Stimulated activated naive CD8-positive, alpha-beta T cell treated with anti-CD3 and anti-CD28 coated beads, Interleukin-15, amount 100 ng/mL, for 72 hours (primary cell): ENCODE results near the gene SNAPC4.

ENCODE experiments used
- ATAC-seq: fragments of 150-1000 bp; cut with Tn5 transposase; 2 replicates; pipeline ENCODE4 v1.10.0; 2021; ENCODE audit warnings: mild to moderate bottlenecking, moderate library complexity
- DNase-seq, 2 donors: peaks; one replicate each; pipeline ENCODE4 v3.0.0; 2021 to 2022
- H3K27ac Mint-ChIP-seq, 2 donors: one replicate each; pipeline ENCODE4 v1.8.0; 2022; ENCODE audit warnings: mild to moderate bottlenecking in 2 of 2, mixed read lengths in 2 of 2, moderate library complexity in 2 of 2
- H3K27me3 Mint-ChIP-seq: one replicate; pipeline ENCODE4 v1.8.0; 2022; ENCODE audit warnings: mixed read lengths
- H3K4me1 Mint-ChIP-seq: one replicate; pipeline ENCODE4 v1.8.0; 2022; ENCODE audit warnings: mild to moderate bottlenecking, mixed read lengths
- H3K4me3 Mint-ChIP-seq, 2 donors: one replicate each; pipeline ENCODE4 v1.8.0; 2022; ENCODE audit warnings: mild to moderate bottlenecking in 2 of 2, mixed read lengths in 2 of 2, moderate library complexity in 1 of 2
- H3K9me3 Mint-ChIP-seq, 2 donors: one replicate each; pipeline ENCODE4 v1.8.0; 2022; ENCODE audit warnings: mixed read lengths in 2 of 2

The SNAPC4 gene, protein sequence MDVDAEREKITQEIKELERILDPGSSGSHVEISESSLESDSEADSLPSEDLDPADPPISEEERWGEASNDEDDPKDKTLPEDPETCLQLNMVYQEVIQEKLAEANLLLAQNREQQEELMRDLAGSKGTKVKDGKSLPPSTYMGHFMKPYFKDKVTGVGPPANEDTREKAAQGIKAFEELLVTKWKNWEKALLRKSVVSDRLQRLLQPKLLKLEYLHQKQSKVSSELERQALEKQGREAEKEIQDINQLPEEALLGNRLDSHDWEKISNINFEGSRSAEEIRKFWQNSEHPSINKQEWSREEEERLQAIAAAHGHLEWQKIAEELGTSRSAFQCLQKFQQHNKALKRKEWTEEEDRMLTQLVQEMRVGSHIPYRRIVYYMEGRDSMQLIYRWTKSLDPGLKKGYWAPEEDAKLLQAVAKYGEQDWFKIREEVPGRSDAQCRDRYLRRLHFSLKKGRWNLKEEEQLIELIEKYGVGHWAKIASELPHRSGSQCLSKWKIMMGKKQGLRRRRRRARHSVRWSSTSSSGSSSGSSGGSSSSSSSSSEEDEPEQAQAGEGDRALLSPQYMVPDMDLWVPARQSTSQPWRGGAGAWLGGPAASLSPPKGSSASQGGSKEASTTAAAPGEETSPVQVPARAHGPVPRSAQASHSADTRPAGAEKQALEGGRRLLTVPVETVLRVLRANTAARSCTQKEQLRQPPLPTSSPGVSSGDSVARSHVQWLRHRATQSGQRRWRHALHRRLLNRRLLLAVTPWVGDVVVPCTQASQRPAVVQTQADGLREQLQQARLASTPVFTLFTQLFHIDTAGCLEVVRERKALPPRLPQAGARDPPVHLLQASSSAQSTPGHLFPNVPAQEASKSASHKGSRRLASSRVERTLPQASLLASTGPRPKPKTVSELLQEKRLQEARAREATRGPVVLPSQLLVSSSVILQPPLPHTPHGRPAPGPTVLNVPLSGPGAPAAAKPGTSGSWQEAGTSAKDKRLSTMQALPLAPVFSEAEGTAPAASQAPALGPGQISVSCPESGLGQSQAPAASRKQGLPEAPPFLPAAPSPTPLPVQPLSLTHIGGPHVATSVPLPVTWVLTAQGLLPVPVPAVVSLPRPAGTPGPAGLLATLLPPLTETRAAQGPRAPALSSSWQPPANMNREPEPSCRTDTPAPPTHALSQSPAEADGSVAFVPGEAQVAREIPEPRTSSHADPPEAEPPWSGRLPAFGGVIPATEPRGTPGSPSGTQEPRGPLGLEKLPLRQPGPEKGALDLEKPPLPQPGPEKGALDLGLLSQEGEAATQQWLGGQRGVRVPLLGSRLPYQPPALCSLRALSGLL (N-terminal part only)

GRCh38 chr9:136400038-136400834 lies at the start of gene SNAPC4:
TSS of gene SNAPC4 (minus strand) at chr9:136400170. CDS start at chr9:136398428, 1,742 bp downstream.
- peak; percentile 71 for ATAC-seq
- Mint-ChIP-seq H3K27me3 (no peaks in the 10 kb centered on the region), H3K9me3 (no peaks in the 10 kb centered on the region), H3K27ac (peak within 1 kb of the TSS; percentile 87 to 88), H3K4me3 (peak within 1 kb of the TSS; percentile 91 to 93), H3K4me1 (peaks cover 71% of the 10 kb centered on the region)
- DNase-seq, result peak; percentile 88

DNA sequence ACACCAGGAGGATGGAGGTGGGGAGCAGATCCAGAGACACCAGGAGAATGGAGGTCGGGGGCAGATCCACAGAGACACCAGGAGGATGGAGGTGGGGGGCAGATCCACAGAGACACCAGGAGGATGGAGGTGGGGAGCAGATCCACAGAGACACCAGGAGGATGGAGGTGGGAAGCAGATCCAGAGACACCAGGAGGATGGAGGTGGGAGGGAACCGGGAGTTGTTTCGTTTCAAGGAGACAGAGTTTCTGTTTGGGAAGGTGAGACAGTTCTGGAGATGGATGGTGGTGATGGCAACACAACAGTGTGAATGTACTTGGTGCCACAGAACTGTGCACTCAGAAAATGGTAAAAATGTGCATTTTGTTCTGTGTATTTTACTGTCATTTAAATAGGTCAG lies 48.7 kb upstream of the SNAPC4 start:
- no peak for DNase-seq
- Mint-ChIP-seq H3K27ac (no peak overlapping the region), H3K27me3 (no peaks in the 10 kb centered on the region), H3K4me1 (peaks cover 6% of the 10 kb centered on the region), H3K4me3 (no peak overlapping the region), H3K9me3 (no peaks in the 10 kb centered on the region)
- no peak for ATAC-seq

DNA sequence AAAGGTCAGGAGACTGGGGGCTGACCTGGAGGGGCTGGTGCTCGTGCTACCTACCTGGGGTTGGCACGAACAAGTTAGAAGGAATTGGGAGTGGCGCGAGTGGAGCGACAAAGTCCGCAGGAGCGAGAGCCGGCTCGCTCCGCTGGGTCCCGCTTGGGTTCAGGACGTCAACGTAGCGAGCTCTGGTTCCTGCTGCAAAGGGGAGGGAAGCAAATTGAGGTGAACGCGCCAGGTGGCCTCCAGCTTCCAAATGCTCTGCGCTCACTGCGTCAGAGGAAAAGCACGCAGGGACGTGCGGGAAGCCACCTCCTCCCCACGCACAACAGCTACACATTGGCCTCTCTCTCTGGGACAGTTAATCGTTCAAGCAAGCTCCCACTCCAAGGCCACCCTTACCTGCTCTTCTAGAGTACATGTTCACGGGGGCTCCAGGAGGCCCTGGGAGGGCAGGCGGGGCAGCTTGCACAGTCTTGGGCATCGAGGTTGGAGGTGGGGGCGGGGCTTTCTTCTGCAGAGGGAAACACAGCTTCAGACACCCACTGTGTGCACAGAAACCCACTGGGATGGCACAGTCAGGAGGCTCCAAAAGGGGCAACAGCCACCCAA lies 47.3 kb upstream of the SNAPC4 start:
- Mint-ChIP-seq H3K4me1 (peaks cover 8% of the 10 kb centered on the region), H3K27ac (peak overlapping the region in 1 of 2 donors; percentile 61), H3K9me3 (no peaks in the 10 kb centered on the region), H3K27me3 (no peaks in the 10 kb centered on the region), H3K4me3 (no peak overlapping the region)
- DNase-seq (no peak), ATAC-seq (no peak)

DNA sequence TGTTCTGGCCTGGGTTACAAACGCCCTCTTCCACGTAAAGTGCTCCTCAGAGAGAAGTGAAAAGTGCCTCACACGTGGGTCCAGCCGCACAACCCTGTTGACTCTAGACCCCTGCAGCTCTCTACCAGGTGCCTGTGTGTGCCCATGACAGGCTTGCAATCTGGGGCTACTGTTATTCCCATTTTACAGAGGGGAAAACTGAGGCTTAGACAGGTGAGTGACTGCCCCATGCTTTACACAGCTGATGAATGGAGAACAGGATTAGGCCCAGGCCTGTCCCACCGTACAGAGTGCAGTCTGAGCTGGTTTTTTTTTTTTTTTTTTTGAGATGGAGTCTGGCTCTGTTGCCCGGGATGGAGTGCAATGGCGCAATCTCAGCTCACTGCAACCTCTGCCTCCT lies 45.8 kb upstream of the SNAPC4 start:
- no peak for DNase-seq
- Mint-ChIP-seq H3K4me3 (no peak overlapping the region), H3K27me3 (no peaks in the 10 kb centered on the region), H3K27ac (peak overlapping the region in 1 of 2 donors; percentile 67), H3K4me1 (peaks cover 8% of the 10 kb centered on the region), H3K9me3 (no peaks in the 10 kb centered on the region)
- no peak for ATAC-seq

DNA sequence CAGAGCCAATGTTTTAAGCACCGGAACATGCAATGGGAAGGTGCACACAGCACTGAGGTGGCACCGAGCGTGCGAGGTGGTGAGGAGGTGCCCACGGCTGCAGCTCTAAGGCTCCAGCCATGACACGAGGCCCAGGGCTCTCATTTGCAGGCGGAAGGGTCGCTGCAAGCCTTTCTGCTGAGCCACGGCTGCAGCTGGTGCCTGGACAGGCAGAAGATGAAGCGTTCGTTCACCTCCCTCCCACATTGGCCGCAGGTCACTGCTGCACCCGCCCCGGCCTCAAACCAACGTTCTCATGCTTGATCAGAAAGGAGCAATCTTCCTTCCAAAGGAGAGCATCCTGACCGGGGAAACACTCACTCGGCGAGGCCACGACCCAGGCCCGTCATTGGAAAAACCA lies 44.1 kb upstream of the SNAPC4 start:
- H3K4me3 Mint-ChIP-seq, result no peak overlapping the region
- ATAC-seq, result no peak
- peaks cover 8% of the 10 kb centered on the region for H3K4me1 Mint-ChIP-seq
- H3K9me3 Mint-ChIP-seq, result no peaks in the 10 kb centered on the region
- peak overlapping the region in 1 of 2 donors; percentile 14 for H3K27ac Mint-ChIP-seq
- no peaks in the 10 kb centered on the region for H3K27me3 Mint-ChIP-seq
- no peak for DNase-seq

- Mint-ChIP-seq H3K4me3 (no peak overlapping the region), H3K27me3 (no peaks in the 10 kb centered on the region), H3K4me1 (peaks cover 8% of the 10 kb centered on the region), H3K9me3 (no peaks in the 10 kb centered on the region), H3K27ac (peak overlapping the region in 1 of 2 donors; percentile 14)
- ATAC-seq (no peak), DNase-seq (no peak)
Measured at GRCh38 chr9:136443687-136444086, 43.7 kb upstream of the SNAPC4 start.

DNA sequence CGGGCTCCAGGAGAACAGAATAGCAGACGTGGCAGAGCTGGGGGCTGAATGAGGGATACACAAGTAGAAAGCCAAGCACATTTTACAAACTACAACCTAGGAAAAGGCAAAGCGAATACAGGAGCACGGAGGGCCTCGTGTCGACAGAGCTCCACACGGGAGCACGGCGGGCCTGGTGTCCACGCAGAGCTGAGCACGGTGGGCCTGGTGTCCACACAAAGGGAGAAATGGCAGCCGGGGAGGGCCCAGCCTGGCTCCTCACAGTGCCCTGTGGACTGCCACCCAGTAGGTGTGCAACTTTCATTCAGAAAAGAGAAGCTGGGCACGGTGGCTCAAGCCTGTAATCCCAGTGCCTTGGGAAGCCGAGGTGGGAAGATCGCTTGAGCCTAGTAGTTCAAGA lies 43.1 kb upstream of the SNAPC4 start:
- no peak for DNase-seq
- Mint-ChIP-seq H3K9me3 (no peaks in the 10 kb centered on the region), H3K4me3 (no peak overlapping the region), H3K27ac (peak overlapping the region in 1 of 2 donors; percentile 31), H3K4me1 (peaks cover 12% of the 10 kb centered on the region), H3K27me3 (no peaks in the 10 kb centered on the region)
- ATAC-seq, result no peak

- no peaks in the 10 kb centered on the region for H3K27me3 Mint-ChIP-seq
- H3K27ac Mint-ChIP-seq, result peak overlapping the region in 1 of 2 donors; percentile 33
- H3K4me1 Mint-ChIP-seq, result peaks cover 20% of the 10 kb centered on the region
- DNase-seq (no peak), ATAC-seq (no peak)
- peak overlapping the region in 1 of 2 donors; percentile 15 for H3K4me3 Mint-ChIP-seq
- H3K9me3 Mint-ChIP-seq, result no peaks in the 10 kb centered on the region
Measured at GRCh38 chr9:136442265-136442664, 42.3 kb upstream of the SNAPC4 start.

- no peak overlapping the region for H3K27ac Mint-ChIP-seq
- H3K4me3 Mint-ChIP-seq, result no peak overlapping the region
- ATAC-seq (no peak), DNase-seq (no peak)
- H3K9me3 Mint-ChIP-seq, result no peaks in the 10 kb centered on the region
- H3K4me1 Mint-ChIP-seq, result peaks cover 25% of the 10 kb centered on the region
- no peaks in the 10 kb centered on the region for H3K27me3 Mint-ChIP-seq
Measured at GRCh38 chr9:136441681-136442245, 41.8 kb upstream of the SNAPC4 start.

- Mint-ChIP-seq H3K9me3 (no peaks in the 10 kb centered on the region), H3K4me1 (peaks cover 30% of the 10 kb centered on the region), H3K27me3 (no peaks in the 10 kb centered on the region), H3K27ac (no peak overlapping the region), H3K4me3 (no peak overlapping the region)
- no peak for ATAC-seq
- no peak for DNase-seq
Measured at GRCh38 chr9:136441191-136441680, 41.3 kb upstream of the SNAPC4 start.

DNA sequence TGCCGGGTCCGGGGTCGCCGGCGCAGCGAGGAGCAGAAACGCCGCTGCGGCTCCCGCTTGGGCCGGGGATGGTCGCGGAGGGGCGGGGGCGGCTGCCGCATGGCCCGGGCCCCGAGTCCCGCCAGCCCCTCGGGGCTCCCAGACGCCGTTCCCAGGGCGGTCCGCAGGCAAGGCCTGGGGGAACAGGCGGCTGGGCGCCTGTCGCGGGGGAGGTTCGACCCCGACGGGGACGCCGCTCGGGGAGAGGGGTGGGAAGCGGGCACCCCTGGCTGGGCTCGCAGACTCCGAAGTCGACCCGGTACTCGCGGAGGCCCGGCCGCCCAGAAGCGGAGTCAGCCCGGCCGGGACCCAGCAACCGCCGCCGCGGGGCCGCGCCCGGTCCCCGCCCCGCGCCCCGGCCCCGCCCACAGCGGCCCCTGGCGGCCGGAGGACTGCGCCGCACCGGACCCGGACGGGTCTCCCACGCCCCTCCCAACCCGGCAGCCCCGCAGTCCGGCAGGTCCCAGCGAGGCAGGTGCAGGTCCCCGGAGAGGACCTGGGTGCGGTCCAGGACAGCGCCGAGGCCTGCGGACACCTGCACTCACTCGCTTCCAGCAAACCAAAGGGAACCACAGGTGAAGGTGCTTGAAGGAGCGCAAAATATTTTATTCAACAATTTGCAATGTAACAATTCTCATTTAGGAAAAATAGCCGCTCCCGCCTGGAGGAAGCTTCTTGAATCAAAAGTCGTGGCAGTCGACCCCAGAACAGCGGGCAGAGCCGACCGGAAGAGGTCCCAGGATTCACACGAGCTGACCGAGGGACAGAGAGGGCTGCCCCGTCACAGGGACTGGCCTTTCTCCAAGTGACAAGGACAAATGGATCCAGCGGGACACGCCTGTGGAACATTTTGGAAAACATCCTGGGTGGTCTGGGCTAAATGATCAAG lies 39.8 kb upstream of the SNAPC4 start, which contains the start of gene INPP5E:
Gene INPP5E, minus strand, starts transcription at position 365 of the 928 bp plus-strand sequence. CDS start 426 bp downstream, outside the sequence.
- ATAC-seq (peak; percentile 84), DNase-seq (peak; percentile 81 to 91)
- Mint-ChIP-seq H3K9me3 (no peaks in the 10 kb centered on the region), H3K27ac (peak within 1 kb of the TSS in 1 of 2 donors; percentile 96), H3K27me3 (no peaks in the 10 kb centered on the region), H3K4me1 (peaks cover 37% of the 10 kb centered on the region), H3K4me3 (peak within 1 kb of the TSS; percentile 86 to 89)

DNA sequence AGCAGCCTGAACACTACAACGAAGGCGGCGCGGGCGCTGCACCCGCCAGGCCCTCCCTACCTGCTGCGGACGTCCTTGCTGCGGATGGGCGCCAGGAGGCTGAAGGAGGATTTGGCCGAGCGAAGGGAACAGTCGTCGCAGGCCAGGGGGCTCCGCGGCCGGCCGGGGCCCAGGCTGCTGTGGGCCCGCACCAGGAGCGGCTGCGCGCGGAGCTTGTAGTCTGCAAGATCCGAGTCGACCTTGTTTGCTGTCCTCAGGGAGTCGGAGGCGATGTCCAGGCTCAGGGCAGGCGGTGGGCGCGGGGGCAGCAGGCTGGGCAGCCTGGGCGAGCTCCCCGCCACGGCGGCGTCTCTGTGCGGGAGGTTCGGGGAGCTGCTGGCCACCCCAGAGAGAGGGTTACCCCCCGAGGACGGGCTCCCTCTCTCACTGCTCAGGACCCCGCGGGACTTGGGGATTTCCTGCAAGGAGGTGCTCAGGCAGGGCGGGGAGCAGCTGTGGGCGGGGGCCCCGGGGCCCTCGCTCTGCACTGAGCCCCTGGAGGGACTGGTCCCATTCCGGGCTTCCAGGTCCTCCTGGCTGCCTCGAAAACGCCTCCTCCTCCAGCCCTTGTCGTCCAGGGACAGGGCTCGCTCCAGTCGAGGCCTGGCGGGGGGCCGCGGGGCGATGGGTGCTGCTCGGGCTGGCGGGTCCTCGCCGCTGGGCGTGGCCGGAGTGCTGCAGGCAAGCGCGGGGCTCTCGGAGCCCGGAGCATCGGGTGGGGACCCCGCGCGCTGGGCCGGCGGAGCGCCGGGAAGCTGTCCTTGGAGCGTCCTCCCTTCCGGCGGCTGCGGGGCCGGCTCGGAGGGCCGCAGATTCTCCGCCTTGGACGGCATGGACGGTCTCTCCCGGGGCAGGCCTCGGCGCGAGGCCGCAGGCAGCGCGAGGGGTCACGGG lies 38.8 kb upstream of the SNAPC4 start:
- Mint-ChIP-seq H3K27me3 (no peaks in the 10 kb centered on the region), H3K4me1 (peaks cover 32% of the 10 kb centered on the region), H3K9me3 (no peaks in the 10 kb centered on the region), H3K4me3 (peak overlapping the region; percentile 86 to 89), H3K27ac (peak overlapping the region; percentile 78 to 96)
- ATAC-seq (peak; percentile 83), DNase-seq (peak; percentile 68 to 70)
